WERI-Rb-1 (cell line): ENCODE measurements around the gene NLE1.
"Not testable (repeated sequence)": the region's sequence is repeated elsewhere in the genome, so short reads cannot be mapped to it uniquely, and the experiment has no call there.

ENCODE experiments used
- DNase-seq: peaks from one replicate; pipeline ENCODE4 v3.0.0-alpha.2; 2020
- H3K27ac ChIP-seq: fragments of 250-450 bp; sonication (Bioruptor Pico); 2 replicates; pipeline ENCODE4 v1.5.1; 2020; ENCODE audit warnings: mild to moderate bottlenecking, moderate library complexity
- H3K27me3 ChIP-seq: fragments of 250-450 bp; sonication (Bioruptor Pico); 2 replicates; pipeline ENCODE4 v1.5.1; 2021; ENCODE audit warnings: mild to moderate bottlenecking, low read depth, moderate library complexity; ENCODE audit not compliant: insufficient read depth, severe bottlenecking
- H3K36me3 ChIP-seq: fragments of 250-450 bp; sonication (Bioruptor Pico); 2 replicates; pipeline ENCODE4 v1.5.1; 2020; ENCODE audit warnings: mild to moderate bottlenecking, moderate library complexity
- H3K4me3 ChIP-seq: 2 replicates; pipeline ENCODE4 v1.5.1; 2011; ENCODE audit warnings: low read depth, mild to moderate bottlenecking, control low read depth, low read length
- H3K9me3 ChIP-seq: fragments of 250-450 bp; sonication (Bioruptor Pico); 2 replicates; pipeline ENCODE4 v1.5.1; 2021; ENCODE audit warnings: mild to moderate bottlenecking, moderate library complexity; ENCODE audit not compliant: severe bottlenecking
- CTCF ChIP-seq: IDR thresholded peaks from 2 replicates; pipeline ENCODE4 v1.5.1; 2011; ENCODE audit warnings: low read depth, mild to moderate bottlenecking, control low read depth, inconsistent platforms, low read length

Gene NLE1

GRCh38 chr17:35160354-35161201 lies 18.5 kb upstream of the NLE1 start:
- H3K9me3 ChIP-seq: peaks cover 3% of the 10 kb centered on the region
- no peak overlapping the region for H3K4me3 ChIP-seq
- no peaks in the 10 kb centered on the region for H3K36me3 ChIP-seq
- DNase-seq: no peak
- no peak for TF ChIP-seq CTCF
- H3K27me3 ChIP-seq: peaks cover 68% of the 10 kb centered on the region
- H3K27ac ChIP-seq: no peak overlapping the region

- DNase-seq: no peak
Measured at GRCh38 chr17:35159940-35160339, 17.8 kb upstream of the NLE1 start.

GRCh38 chr17:35155246-35155645 lies 13.1 kb upstream of the NLE1 start:
- Histone ChIP-seq H3K27ac (no peak overlapping the region), H3K9me3 (no peaks in the 10 kb centered on the region), H3K36me3 (no peaks in the 10 kb centered on the region), H3K27me3 (peaks cover 21% of the 10 kb centered on the region), H3K4me3 (no peak overlapping the region)
- no peak for TF ChIP-seq CTCF
- DNase-seq: no peak

More at GRCh38 chr17:35159940-35160339, 17.8 kb upstream of the NLE1 start:
- no peak overlapping the region for H3K4me3 ChIP-seq
- H3K36me3 ChIP-seq: no peaks in the 10 kb centered on the region
- H3K9me3 ChIP-seq: peaks cover 3% of the 10 kb centered on the region
- TF ChIP-seq CTCF: no peak
- no peak overlapping the region for H3K27ac ChIP-seq
- H3K27me3 ChIP-seq: peaks cover 61% of the 10 kb centered on the region

GRCh38 chr17:35154196-35155165 lies 12.4 kb upstream of the NLE1 start:
- Histone ChIP-seq H3K9me3 (no peaks in the 10 kb centered on the region), H3K36me3 (no peaks in the 10 kb centered on the region), H3K4me3 (no peak overlapping the region), H3K27me3 (peaks cover 13% of the 10 kb centered on the region), H3K27ac (no peak overlapping the region)
- no peak for DNase-seq
- TF ChIP-seq CTCF: no peak

GRCh38 chr17:35152421-35153140 lies 10.5 kb upstream of the NLE1 start:
- no peaks in the 10 kb centered on the region for H3K27me3 ChIP-seq
- H3K27ac ChIP-seq: no peak overlapping the region
- no peak overlapping the region for H3K4me3 ChIP-seq
- H3K36me3 ChIP-seq: no peaks in the 10 kb centered on the region
- no peaks in the 10 kb centered on the region for H3K9me3 ChIP-seq
- TF ChIP-seq CTCF: no peak
- DNase-seq: no peak

- not testable (repeated sequence) for H3K4me3 ChIP-seq, DNase-seq, H3K27ac ChIP-seq, H3K9me3 ChIP-seq, H3K27me3 ChIP-seq, H3K36me3 ChIP-seq
Measured at GRCh38 chr17:35151080-35151479, 9.0 kb upstream of the NLE1 start.
